ENCODE measurements around the gene COMMD6.

Gene COMMD6

DNA sequence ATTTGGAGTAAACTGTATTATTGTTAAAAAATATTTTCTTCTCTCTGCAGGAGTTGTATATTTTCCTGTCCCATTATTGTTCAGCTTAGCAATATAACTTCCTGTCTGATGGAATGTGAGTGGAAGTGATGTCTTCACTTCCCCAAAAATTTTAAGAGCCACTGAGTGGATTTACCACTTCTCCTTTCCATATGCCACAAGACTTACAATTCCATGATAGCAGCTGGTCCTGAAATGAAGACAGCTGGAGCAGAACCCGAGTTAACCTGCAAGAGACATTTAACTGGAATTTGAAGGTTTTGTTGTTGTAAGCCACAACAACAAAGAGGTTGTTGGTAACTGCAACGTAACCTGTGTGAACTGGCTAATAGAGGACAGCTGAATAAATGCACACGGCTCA lies 32.3 kb downstream of the COMMD6 start:
- ChIA-PET CTCF (no interaction called here), POLR2A (ENCODE audit: low non-redundant PET) (no interaction called here)
- no peak for TF ChIP-seq CTCF (conservative IDR thresholded peaks at IDR 0.05; ENCODE audit: low read depth)
- no peak overlapping the region for H3K27ac ChIP-seq
- DNase-seq (ENCODE audit: low spot score) = no peak

- DNase-seq (ENCODE audit: low spot score) = no peak
- POLR2A ChIA-PET (ENCODE audit: low non-redundant PET) = no interaction called here
- H3K27ac ChIP-seq = no peak overlapping the region
- no peak for TF ChIP-seq CTCF (conservative IDR thresholded peaks at IDR 0.05; ENCODE audit: low read depth)
- CTCF ChIA-PET = no interaction called here
Measured at GRCh38 chr13:75495938-75496337, 41.7 kb downstream of the COMMD6 start.

- CTCF ChIA-PET = interaction anchor here (0.6 to 3.0 kb wide), 2 partner anchors 12 to 65 kb away, joined by 3 to 13 read pairs; partner anchors contain the start of gene TBC1D4
- no peak for DNase-seq (ENCODE audit: low spot score)
- TF ChIP-seq CTCF (conservative IDR thresholded peaks at IDR 0.05; ENCODE audit: low read depth) = no peak
- H3K27ac ChIP-seq = no peak overlapping the region
- POLR2A ChIA-PET (ENCODE audit: low non-redundant PET) = no interaction called here
Measured at GRCh38 chr13:75494491-75494890, 43.1 kb downstream of the COMMD6 start.

DNA sequence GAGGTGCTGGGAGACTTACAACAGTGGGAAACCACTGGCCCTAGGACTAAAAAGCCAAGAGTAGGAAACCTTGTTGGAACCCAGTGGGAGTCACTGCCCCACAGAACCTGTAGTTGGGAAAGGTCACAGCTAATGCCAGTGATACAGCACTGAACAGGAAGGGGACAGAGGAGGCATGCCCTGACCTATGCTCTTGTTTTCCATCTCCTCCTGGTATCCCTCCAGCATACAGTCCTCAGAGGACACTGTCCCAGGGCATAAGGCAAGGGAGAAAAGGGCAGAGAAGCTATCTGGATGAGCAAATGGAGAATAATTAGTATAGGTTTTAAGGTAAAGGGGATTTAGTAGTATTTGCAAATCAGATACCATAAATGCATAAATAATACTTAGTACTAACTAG lies 44.5 kb downstream of the COMMD6 start:
- DNase-seq (ENCODE audit: low spot score) = no peak
- H3K27ac ChIP-seq = no peak overlapping the region
- no peak for TF ChIP-seq CTCF (conservative IDR thresholded peaks at IDR 0.05; ENCODE audit: low read depth)
- CTCF ChIA-PET = interaction anchor here (3.0 kb wide), 1 partner anchor 11 kb away, joined by 13 read pairs; the partner anchor contains the start of gene TBC1D4
- POLR2A ChIA-PET (ENCODE audit: low non-redundant PET) = no interaction called here

DNA sequence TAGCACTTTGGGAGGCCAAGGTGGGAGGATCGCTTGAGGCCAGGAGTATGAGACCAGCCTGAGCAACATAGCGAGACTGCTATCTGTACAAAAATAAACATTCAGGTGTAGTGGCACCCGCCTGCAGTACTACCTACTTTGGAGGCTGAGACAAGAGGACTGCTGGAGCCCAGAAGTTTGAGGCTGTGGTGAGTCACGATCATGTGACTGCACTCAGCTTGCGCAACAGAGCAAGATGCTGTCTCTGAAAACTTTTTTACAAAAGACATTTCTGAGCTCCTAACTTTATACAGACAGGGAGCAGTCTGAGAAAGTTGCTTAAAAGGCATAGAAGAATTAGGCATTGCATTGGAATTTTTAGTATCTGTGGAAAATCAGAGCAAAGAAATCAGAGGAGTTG lies 45.3 kb downstream of the COMMD6 start:
- no peak overlapping the region for H3K27ac ChIP-seq
- ChIA-PET CTCF (interaction anchor here (0.6 to 3.0 kb wide), 2 partner anchors 10 to 1298 kb away, joined by 3 to 13 read pairs; partner anchors contain the start of gene TBC1D4), POLR2A (ENCODE audit: low non-redundant PET) (no interaction called here)
- no peak for DNase-seq (ENCODE audit: low spot score)
- TF ChIP-seq CTCF (conservative IDR thresholded peaks at IDR 0.05; ENCODE audit: low read depth) = no peak

DNA sequence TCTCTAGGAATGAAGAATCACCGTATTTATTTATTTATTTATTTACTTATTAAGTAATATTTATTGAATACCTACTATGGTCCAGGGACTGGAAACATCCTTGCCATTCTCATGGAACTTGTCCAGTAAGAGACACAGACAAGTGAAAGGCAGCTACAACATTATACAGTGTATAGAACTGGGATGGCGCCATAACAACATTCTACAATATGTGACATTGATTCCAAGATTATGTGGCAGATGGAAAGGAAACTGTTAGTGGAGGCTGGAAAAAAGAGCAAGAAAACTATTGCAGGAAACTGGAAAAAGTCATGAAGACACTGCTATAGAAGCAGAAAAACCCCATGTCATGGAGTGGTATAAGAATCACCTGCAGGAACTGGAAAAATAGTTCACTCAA lies 46.3 kb downstream of the COMMD6 start:
- CTCF ChIA-PET = interaction anchor here (3.0 kb wide), 1 partner anchor 9 kb away, joined by 13 read pairs; the partner anchor contains the start of gene TBC1D4
- DNase-seq (ENCODE audit: low spot score) = no peak
- TF ChIP-seq CTCF (conservative IDR thresholded peaks at IDR 0.05; ENCODE audit: low read depth) = no peak
- no peak overlapping the region for H3K27ac ChIP-seq
- POLR2A ChIA-PET (ENCODE audit: low non-redundant PET) = no interaction called here
